Activated T-cell treated with anti-CD3 and anti-CD28 coated beads, Interleukin-2, amount 50 U/mL, for 48 hours (primary cell): ENCODE measurements around the gene ACVR1B.
A peak's percentile ranks its signal among the peaks of the same experiment; 100 is the strongest.

Experiments used
- DNase-seq, 2 experiments: peaks; one replicate each; pipeline ENCODE4 v3.0.0-alpha.2; 2020

The ACVR1B gene

GRCh38 chr12:51917746-51918453, 33.6 kb upstream of the ACVR1B start:
- no peak for DNase-seq

GRCh38 chr12:51920046-51920445, 31.5 kb upstream of the ACVR1B start:
- DNase-seq, result no peak

GRCh38 chr12:51921017-51921725, 30.3 kb upstream of the ACVR1B start:
- DNase-seq, result no peak

- DNase-seq, result no peak
These were observed 29.4 kb upstream of the ACVR1B start for GRCh38 chr12:51922146-51922545.

- no peak for DNase-seq
These were observed 28.6 kb upstream of the ACVR1B start for GRCh38 chr12:51922762-51923505.

- peak; percentile 72 to 77 for DNase-seq
These were observed 27.8 kb upstream of the ACVR1B start for GRCh38 chr12:51923506-51924365.

GRCh38 chr12:51924551-51925319, 26.8 kb upstream of the ACVR1B start:
- DNase-seq, result no peak

GRCh38 chr12:51925346-51926063, 26.0 kb upstream of the ACVR1B start:
- DNase-seq, result no peak

GRCh38 chr12:51926064-51926632, 25.4 kb upstream of the ACVR1B start:
- DNase-seq, result no peak

- DNase-seq, result peak; percentile 71 to 72
These were observed 24.8 kb upstream of the ACVR1B start for GRCh38 chr12:51926718-51927117.

- no peak for DNase-seq
These were observed 19.1 kb upstream of the ACVR1B start for GRCh38 chr12:51932218-51933076.

GRCh38 chr12:51934080-51934479, 17.4 kb upstream of the ACVR1B start:
- DNase-seq, result no peak

GRCh38 chr12:51937926-51938325, 13.6 kb upstream of the ACVR1B start:
- no peak for DNase-seq

GRCh38 chr12:51938726-51939125, 12.8 kb upstream of the ACVR1B start:
- DNase-seq, result no peak

GRCh38 chr12:51941011-51941581, 10.4 kb upstream of the ACVR1B start:
- no peak for DNase-seq

GRCh38 chr12:51941604-51942003, 9.9 kb upstream of the ACVR1B start:
- DNase-seq, result no peak

GRCh38 chr12:51942056-51942455, 9.4 kb upstream of the ACVR1B start:
- DNase-seq, result no peak

GRCh38 chr12:51942501-51943000, 8.9 kb upstream of the ACVR1B start:
- no peak for DNase-seq

GRCh38 chr12:51943346-51943745, 8.2 kb upstream of the ACVR1B start:
- no peak for DNase-seq
